ENCODE data around the gene KRTAP5-2. TPM values are rescaled to one million over a fixed set of nuclear protein-coding genes. Genes with fewer than 3 reads are reported as not detected.
A peak's percentile ranks its signal among the peaks of the same experiment; 100 is the strongest.
"Not testable (repeated sequence)": the region's sequence is repeated elsewhere in the genome, so short reads cannot be mapped to it uniquely, and the experiment has no call there.

Gene KRTAP5-2, protein sequence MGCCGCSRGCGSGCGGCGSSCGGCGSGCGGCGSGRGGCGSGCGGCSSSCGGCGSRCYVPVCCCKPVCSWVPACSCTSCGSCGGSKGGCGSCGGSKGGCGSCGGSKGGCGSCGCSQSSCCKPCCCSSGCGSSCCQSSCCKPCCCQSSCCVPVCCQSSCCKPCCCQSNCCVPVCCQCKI
- total RNA-seq (ENCODE audit: unreplicated experiment): not detected
- long read RNA-seq: 0 reads

DNA sequence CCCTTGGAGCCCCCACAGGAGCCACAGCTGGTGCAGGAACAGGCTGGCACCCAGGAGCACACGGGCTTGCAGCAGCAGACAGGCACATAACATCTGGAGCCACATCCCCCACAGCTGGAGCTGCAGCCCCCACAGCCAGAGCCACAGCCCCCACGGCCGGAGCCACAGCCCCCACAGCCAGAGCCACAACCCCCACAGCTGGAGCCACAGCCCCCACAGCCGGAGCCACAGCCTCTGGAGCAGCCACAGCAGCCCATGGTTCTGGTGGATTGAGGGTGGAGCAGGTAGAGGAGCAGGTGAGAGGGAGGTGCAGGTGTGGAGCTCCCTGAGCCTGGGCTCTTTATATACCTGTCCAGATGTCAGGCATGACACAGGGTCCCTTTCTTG lies at the start of gene KRTAP5-2:
Gene KRTAP5-2, minus strand, starts transcription at position 301 of the 387 bp plus-strand sequence. Its CDS starts 44 bp downstream, at position 257.
- Mint-ChIP-seq H3K4me1 (ENCODE audit: unreplicated experiment) (peaks cover 25% of the 10 kb centered on the region), H3K36me3 (ENCODE audit: low read depth, unreplicated experiment) (no peaks in the 10 kb centered on the region), H3K9me3 (ENCODE audit: unreplicated experiment) (peaks cover 5% of the 10 kb centered on the region), H3K4me3 (ENCODE audit: unreplicated experiment) (peak within 1 kb of the TSS; percentile 15), H3K27ac (ENCODE audit: unreplicated experiment) (no peak within 1 kb of the TSS), H3K27me3 (ENCODE audit: unreplicated experiment) (no peaks in the 10 kb centered on the region)
- TF ChIP-seq, protein P1, sequence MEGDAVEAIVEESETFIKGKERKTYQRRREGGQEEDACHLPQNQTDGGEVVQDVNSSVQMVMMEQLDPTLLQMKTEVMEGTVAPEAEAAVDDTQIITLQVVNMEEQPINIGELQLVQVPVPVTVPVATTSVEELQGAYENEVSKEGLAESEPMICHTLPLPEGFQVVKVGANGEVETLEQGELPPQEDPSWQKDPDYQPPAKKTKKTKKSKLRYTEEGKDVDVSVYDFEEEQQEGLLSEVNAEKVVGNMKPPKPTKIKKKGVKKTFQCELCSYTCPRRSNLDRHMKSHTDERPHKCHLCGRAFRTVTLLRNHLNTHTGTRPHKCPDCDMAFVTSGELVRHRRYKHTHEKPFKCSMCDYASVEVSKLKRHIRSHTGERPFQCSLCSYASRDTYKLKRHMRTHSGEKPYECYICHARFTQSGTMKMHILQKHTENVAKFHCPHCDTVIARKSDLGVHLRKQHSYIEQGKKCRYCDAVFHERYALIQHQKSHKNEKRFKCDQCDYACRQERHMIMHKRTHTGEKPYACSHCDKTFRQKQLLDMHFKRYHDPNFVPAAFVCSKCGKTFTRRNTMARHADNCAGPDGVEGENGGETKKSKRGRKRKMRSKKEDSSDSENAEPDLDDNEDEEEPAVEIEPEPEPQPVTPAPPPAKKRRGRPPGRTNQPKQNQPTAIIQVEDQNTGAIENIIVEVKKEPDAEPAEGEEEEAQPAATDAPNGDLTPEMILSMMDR (IDR thresholded peaks at IDR 0.05; ENCODE audit: unreplicated experiment): no peak
- no peak for DNase-seq (ENCODE audit: low spot score)

DNA sequence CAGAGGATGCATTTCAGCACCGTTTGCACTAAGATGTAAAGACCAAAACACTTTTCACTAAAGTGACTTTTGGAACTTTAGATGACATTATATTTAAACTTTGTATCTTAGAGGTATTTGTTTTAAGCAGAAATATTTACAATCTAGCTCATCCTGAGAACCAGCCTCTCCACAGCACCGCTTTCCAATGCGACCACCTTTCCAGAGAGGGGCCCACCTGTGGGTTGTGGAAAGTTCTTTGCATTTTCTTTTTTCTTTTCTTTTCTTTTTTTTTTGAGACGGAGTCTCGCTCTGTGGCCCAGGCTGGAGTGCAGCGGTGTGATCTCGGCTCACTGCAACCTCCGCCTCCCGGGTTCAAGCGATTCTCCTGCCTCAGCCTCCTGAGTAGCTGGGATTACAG lies 48.4 kb upstream of the KRTAP5-2 start:
- H3K4me3 Mint-ChIP-seq (ENCODE audit: unreplicated experiment); H3K36me3 Mint-ChIP-seq (ENCODE audit: low read depth, unreplicated experiment); H3K27ac Mint-ChIP-seq (ENCODE audit: unreplicated experiment); H3K27me3 Mint-ChIP-seq (ENCODE audit: unreplicated experiment); H3K4me1 Mint-ChIP-seq (ENCODE audit: unreplicated experiment); DNase-seq (ENCODE audit: low spot score); H3K9me3 Mint-ChIP-seq (ENCODE audit: unreplicated experiment): not testable (repeated sequence)

DNA sequence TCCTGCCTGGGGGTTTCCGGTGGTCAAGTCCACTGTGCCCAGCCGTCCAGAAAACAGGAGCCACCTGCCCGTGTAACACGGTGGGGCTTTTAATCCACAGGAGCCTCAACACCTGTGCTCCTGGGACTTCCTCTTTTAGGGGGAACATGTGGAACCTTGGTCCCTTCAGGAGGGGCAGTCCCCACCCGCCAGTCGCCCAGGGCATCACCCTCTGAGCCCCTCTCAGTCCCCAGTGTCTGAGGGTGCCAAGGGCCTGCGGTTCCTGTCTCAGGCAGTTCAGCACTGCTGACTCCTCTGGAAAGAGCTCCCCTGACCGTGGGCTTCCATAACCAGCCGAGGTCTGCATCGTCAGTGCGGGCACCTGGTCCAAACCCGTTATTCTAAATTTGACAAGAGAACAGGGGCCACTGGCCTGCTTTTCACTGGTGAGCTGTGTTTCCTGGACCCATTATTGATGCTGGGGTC lies 47.3 kb upstream of the KRTAP5-2 start:
- TF ChIP-seq, protein P1 (IDR thresholded peaks at IDR 0.05; ENCODE audit: unreplicated experiment): no peak
- peaks cover 6% of the 10 kb centered on the region for H3K27me3 Mint-ChIP-seq (ENCODE audit: unreplicated experiment)
- no peaks in the 10 kb centered on the region for H3K36me3 Mint-ChIP-seq (ENCODE audit: low read depth, unreplicated experiment)
- no peak overlapping the region for H3K27ac Mint-ChIP-seq (ENCODE audit: unreplicated experiment)
- no peaks in the 10 kb centered on the region for H3K4me1 Mint-ChIP-seq (ENCODE audit: unreplicated experiment)
- H3K4me3 Mint-ChIP-seq (ENCODE audit: unreplicated experiment): no peak overlapping the region
- H3K9me3 Mint-ChIP-seq (ENCODE audit: unreplicated experiment): no peaks in the 10 kb centered on the region
- DNase-seq (ENCODE audit: low spot score): no peak

DNA sequence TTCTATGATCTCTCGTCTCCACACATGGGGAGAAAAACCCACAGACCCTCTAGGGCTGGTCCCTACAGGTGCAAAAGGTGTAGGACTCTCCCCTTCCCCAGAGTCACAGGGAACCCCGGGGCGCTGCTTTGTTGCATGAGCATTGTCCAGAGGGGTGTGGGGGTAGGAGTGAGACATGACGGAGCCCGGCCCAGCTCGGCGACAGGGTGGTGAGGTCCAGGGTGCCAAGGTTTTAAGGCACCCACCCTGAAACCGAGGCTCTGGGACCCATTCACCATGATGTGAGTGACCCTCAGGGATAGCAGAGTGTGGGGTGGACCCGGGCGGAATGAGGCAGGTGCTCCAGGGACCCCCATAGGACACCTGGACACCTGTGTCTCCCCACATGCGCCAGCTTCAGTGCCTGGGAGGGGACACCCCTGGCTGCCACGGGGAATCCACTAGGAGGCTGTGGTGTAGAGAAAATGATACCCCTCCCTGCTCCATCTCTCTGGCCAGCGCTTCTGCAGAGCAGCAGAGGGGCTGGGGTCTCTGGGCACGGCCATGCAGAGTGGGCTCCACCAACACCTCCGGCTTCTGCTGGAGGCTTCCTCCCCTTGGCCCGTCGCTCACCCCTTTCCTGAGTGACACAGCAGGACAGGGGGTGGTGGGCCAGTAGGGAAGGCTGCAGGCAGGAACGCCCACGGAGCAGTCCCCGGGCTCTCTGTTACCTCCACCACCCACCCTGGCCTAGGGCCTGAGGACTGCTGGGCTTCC lies 46.7 kb upstream of the KRTAP5-2 start:
- Mint-ChIP-seq H3K27ac (ENCODE audit: unreplicated experiment) (no peak overlapping the region), H3K4me3 (ENCODE audit: unreplicated experiment) (no peak overlapping the region), H3K4me1 (ENCODE audit: unreplicated experiment) (peaks cover 2% of the 10 kb centered on the region), H3K9me3 (ENCODE audit: unreplicated experiment) (no peaks in the 10 kb centered on the region), H3K36me3 (ENCODE audit: low read depth, unreplicated experiment) (no peaks in the 10 kb centered on the region), H3K27me3 (ENCODE audit: unreplicated experiment) (peaks cover 1% of the 10 kb centered on the region)
- no peak for DNase-seq (ENCODE audit: low spot score)
- TF ChIP-seq, protein P1 (IDR thresholded peaks at IDR 0.05; ENCODE audit: unreplicated experiment): no peak

DNA sequence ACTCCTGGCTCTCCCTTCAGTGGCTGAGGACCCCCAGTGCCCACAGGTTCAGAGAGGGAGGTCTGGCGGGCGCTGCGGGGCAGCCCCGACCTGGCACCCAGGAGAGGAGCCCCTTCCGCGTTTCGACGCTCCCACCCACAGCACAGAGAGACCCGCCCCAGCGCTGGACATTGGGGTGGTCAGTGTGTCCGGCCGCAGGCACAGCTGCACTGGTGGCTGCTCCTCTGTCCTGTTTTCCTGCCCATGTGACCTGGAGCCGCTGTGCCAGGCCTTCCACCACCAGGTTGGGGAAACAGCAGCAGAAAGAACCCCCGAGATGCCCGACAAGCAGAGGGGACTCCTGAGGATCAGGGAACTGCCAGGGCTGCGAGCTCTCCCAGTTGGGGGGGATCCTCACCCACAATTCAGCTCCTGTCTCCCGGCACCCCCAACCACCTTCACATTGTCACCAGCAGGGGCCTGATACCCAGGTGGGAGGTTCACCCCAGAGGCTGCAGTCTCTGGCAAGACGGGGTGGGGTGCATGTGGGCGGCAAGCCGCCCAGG lies 45.1 kb upstream of the KRTAP5-2 start:
- no peak overlapping the region for H3K4me3 Mint-ChIP-seq (ENCODE audit: unreplicated experiment)
- H3K9me3 Mint-ChIP-seq (ENCODE audit: unreplicated experiment): no peaks in the 10 kb centered on the region
- H3K27ac Mint-ChIP-seq (ENCODE audit: unreplicated experiment): no peak overlapping the region
- no peaks in the 10 kb centered on the region for H3K36me3 Mint-ChIP-seq (ENCODE audit: low read depth, unreplicated experiment)
- DNase-seq (ENCODE audit: low spot score): no peak
- peaks cover 1% of the 10 kb centered on the region for H3K27me3 Mint-ChIP-seq (ENCODE audit: unreplicated experiment)
- TF ChIP-seq, protein P1 (IDR thresholded peaks at IDR 0.05; ENCODE audit: unreplicated experiment): no peak
- peaks cover 3% of the 10 kb centered on the region for H3K4me1 Mint-ChIP-seq (ENCODE audit: unreplicated experiment)
